ENCODE measurements around the gene SMTNL1.

Gene SMTNL1

GRCh38 chr11:57597461-57597915 lies 60.1 kb downstream of the SMTNL1 start, which contains the start of gene SERPING1:
SERPING1 (plus strand) TSS chr11:57597685; CDS start chr11:57598271, 586 bp downstream.
- H3K4me2 ChIP-seq (ENCODE audit: low read length): no peak within 1 kb of the TSS
- H4K20me1 ChIP-seq (ENCODE audit: insufficient read depth, low read length): no peaks in the 10 kb centered on the region
- H3K27me3 ChIP-seq (ENCODE audit: low read depth, low read length): peaks cover 23% of the 10 kb centered on the region
- no peaks in the 10 kb centered on the region for H3K4me1 ChIP-seq (ENCODE audit: low read length)
- H3K4me3 ChIP-seq (ENCODE audit: low read length): no peak within 1 kb of the TSS
- H3K9me3 ChIP-seq (ENCODE audit: insufficient read depth, low read length): no peaks in the 10 kb centered on the region
- H3K36me3 ChIP-seq (replicated peaks; ENCODE audit: low read depth, low read length): no peaks in the 10 kb centered on the region
- TF ChIP-seq CTCF (IDR thresholded peaks at IDR 0.05; ENCODE audit: low read depth, low read length) (no peak), EZH2phosphoT487 (IDR thresholded peaks at IDR 0.05; ENCODE audit: low read depth) (no peak)
- no peak within 1 kb of the TSS for H2AFZ ChIP-seq (ENCODE audit: low read depth, low read length)
- no peaks in the 10 kb centered on the region for H3K79me2 ChIP-seq (ENCODE audit: low read length)
- no peak within 1 kb of the TSS for H3K9ac ChIP-seq (ENCODE audit: low read length)
- H3K27ac ChIP-seq (ENCODE audit: low read length): no peak within 1 kb of the TSS

GRCh38 chr11:57597916-57598830 lies 60.8 kb downstream of the SMTNL1 start:
- H3K4me3 ChIP-seq (ENCODE audit: low read length): no peak overlapping the region
- no peaks in the 10 kb centered on the region for H3K9me3 ChIP-seq (ENCODE audit: insufficient read depth, low read length)
- H3K79me2 ChIP-seq (ENCODE audit: low read length): no peaks in the 10 kb centered on the region
- no peak overlapping the region for H2AFZ ChIP-seq (ENCODE audit: low read depth, low read length)
- H3K4me1 ChIP-seq (ENCODE audit: low read length): no peaks in the 10 kb centered on the region
- TF ChIP-seq EZH2phosphoT487 (IDR thresholded peaks at IDR 0.05; ENCODE audit: low read depth): no peak
- no peak for TF ChIP-seq CTCF (IDR thresholded peaks at IDR 0.05; ENCODE audit: low read depth, low read length)
- no peaks in the 10 kb centered on the region for H3K36me3 ChIP-seq (replicated peaks; ENCODE audit: low read depth, low read length)
- H3K4me2 ChIP-seq (ENCODE audit: low read length): no peak overlapping the region
- no peaks in the 10 kb centered on the region for H4K20me1 ChIP-seq (ENCODE audit: insufficient read depth, low read length)
- no peak overlapping the region for H3K27ac ChIP-seq (ENCODE audit: low read length)
- peaks cover 18% of the 10 kb centered on the region for H3K27me3 ChIP-seq (ENCODE audit: low read depth, low read length)
- H3K9ac ChIP-seq (ENCODE audit: low read length): no peak overlapping the region

GRCh38 chr11:57598831-57599155 lies 61.4 kb downstream of the SMTNL1 start:
- no peaks in the 10 kb centered on the region for H3K36me3 ChIP-seq (replicated peaks; ENCODE audit: low read depth, low read length)
- H2AFZ ChIP-seq (ENCODE audit: low read depth, low read length): no peak overlapping the region
- no peaks in the 10 kb centered on the region for H3K4me1 ChIP-seq (ENCODE audit: low read length)
- peaks cover 18% of the 10 kb centered on the region for H3K27me3 ChIP-seq (ENCODE audit: low read depth, low read length)
- no peak overlapping the region for H3K4me2 ChIP-seq (ENCODE audit: low read length)
- no peaks in the 10 kb centered on the region for H4K20me1 ChIP-seq (ENCODE audit: insufficient read depth, low read length)
- no peak overlapping the region for H3K9ac ChIP-seq (ENCODE audit: low read length)
- no peaks in the 10 kb centered on the region for H3K9me3 ChIP-seq (ENCODE audit: insufficient read depth, low read length)
- H3K27ac ChIP-seq (ENCODE audit: low read length): no peak overlapping the region
- H3K79me2 ChIP-seq (ENCODE audit: low read length): no peaks in the 10 kb centered on the region
- H3K4me3 ChIP-seq (ENCODE audit: low read length): no peak overlapping the region
- TF ChIP-seq CTCF (IDR thresholded peaks at IDR 0.05; ENCODE audit: low read depth, low read length) (no peak), EZH2phosphoT487 (IDR thresholded peaks at IDR 0.05; ENCODE audit: low read depth) (no peak)

GRCh38 chr11:57599381-57599780 lies 62.0 kb downstream of the SMTNL1 start:
- no peaks in the 10 kb centered on the region for H3K79me2 ChIP-seq (ENCODE audit: low read length)
- H3K27ac ChIP-seq (ENCODE audit: low read length): no peak overlapping the region
- H3K36me3 ChIP-seq (replicated peaks; ENCODE audit: low read depth, low read length): no peaks in the 10 kb centered on the region
- no peaks in the 10 kb centered on the region for H3K4me1 ChIP-seq (ENCODE audit: low read length)
- no peaks in the 10 kb centered on the region for H3K9me3 ChIP-seq (ENCODE audit: insufficient read depth, low read length)
- no peak overlapping the region for H3K4me2 ChIP-seq (ENCODE audit: low read length)
- peaks cover 14% of the 10 kb centered on the region for H3K27me3 ChIP-seq (ENCODE audit: low read depth, low read length)
- no peaks in the 10 kb centered on the region for H4K20me1 ChIP-seq (ENCODE audit: insufficient read depth, low read length)
- H2AFZ ChIP-seq (ENCODE audit: low read depth, low read length): no peak overlapping the region
- no peak overlapping the region for H3K9ac ChIP-seq (ENCODE audit: low read length)
- no peak overlapping the region for H3K4me3 ChIP-seq (ENCODE audit: low read length)
- TF ChIP-seq EZH2phosphoT487 (IDR thresholded peaks at IDR 0.05; ENCODE audit: low read depth) (no peak), CTCF (IDR thresholded peaks at IDR 0.05; ENCODE audit: low read depth, low read length) (no peak)
